K562 (cell line): Measurements from ENCODE around the gene CFAP44. TPM values are rescaled to one million over a fixed set of nuclear protein-coding genes. Genes with fewer than 3 reads are reported as not detected.

Experiments
- CHD2 ChIP-seq: IDR thresholded peaks from 2 replicates; pipeline ENCODE4 v1.6.1; 2011; ENCODE audit warnings: low read depth, low read length
- EP300 ChIP-seq: IDR thresholded peaks from 2 replicates; pipeline ENCODE4 v1.6.1; 2012; ENCODE audit warnings: low read length, improper control_type of control experiment
- MCM7 ChIP-seq, 2 experiments: fragments of 450-650 bp; IDR thresholded peaks; 2 replicates each; pipeline ENCODE4 v1.6.1; 2016 to 2018
- NUFIP1 ChIP-seq: fragments of 450-650 bp; IDR thresholded peaks from 2 replicates; pipeline ENCODE4 v1.6.1; 2018; ENCODE audit not compliant: partially characterized antibody
- OTX1 ChIP-seq: fragments of 450-650 bp; formaldehyde crosslinking; IDR thresholded peaks from 2 replicates; pipeline ENCODE4 v1.4.0; 2022; ENCODE audit warnings: mild to moderate bottlenecking
- RBM14 ChIP-seq: fragments of 200-400 bp; formaldehyde crosslinking; IDR thresholded peaks from 2 replicates; pipeline ENCODE4 v1.6.1; 2018; ENCODE audit warnings: low read depth, mild to moderate bottlenecking, low read length, moderate library complexity, borderline replicate concordance; ENCODE audit not compliant: insufficient read depth
- STAG1 ChIP-seq: sonication (generic); formaldehyde crosslinking; IDR thresholded peaks from 2 replicates; pipeline ENCODE4 v1.5.0; 2020; ENCODE audit warnings: missing genetic modification reagents, borderline replicate concordance
- ZNF586 ChIP-seq: fragments of 450-650 bp; formaldehyde crosslinking; conservative IDR thresholded peaks from 2 replicates; pipeline ENCODE4 v1.4.0; 2020; ENCODE audit warnings: mild to moderate bottlenecking, moderate library complexity
- polyA plus RNA-seq, 8 experiments: library from polyadenylated mRNA; depleted of rRNA in 4 of 8; stranded (reverse) in 5 of 8; unstranded in 3 of 8; fragments of >200 nt; fragmentation: Nextera tagmentation in 2 of 8; fragmentation: Illumina TruSeq in 1 of 8; extraction: Ambion mirVana in 2 of 8; extraction: Trizol in 1 of 8; gene quantifications; 2 replicates each; pipeline versions ENCODE4 v1.2.1 to v1.2.3, GENCODE V29; 2011 to 2014; ENCODE audit warnings: inconsistent platforms in 1 of 8, missing spikeins in 1 of 8
- total RNA-seq, 7 experiments: library from RNA; depleted of rRNA in 6 of 7; stranded (reverse); fragments of >200 nt in 6 of 7; fragmentation: Illumina TruSeq in 2 of 7; extraction: Trizol in 2 of 7; gene quantifications; 2 replicates each; pipeline versions ENCODE4 v1.2.1 to v1.2.3, GENCODE V29; 2011 to 2021; ENCODE audit warnings: low replicate concordance in 1 of 7
- TF ChIP-seq, protein P1 (sequence below): sonication (generic); formaldehyde crosslinking; IDR thresholded peaks from 2 replicates; pipeline ENCODE4 v1.8.0; 2022; ENCODE audit warnings: mild to moderate bottlenecking, missing genetic modification reagents
- TF ChIP-seq, protein P2 (sequence below): fragments of 250-450 bp; sonication (Bioruptor Pico); IDR thresholded peaks from 2 replicates; pipeline ENCODE4 v1.8.0; 2021; ENCODE audit warnings: moderate library complexity, mild to moderate bottlenecking, inconsistent platforms

The CFAP44 gene
- total and polyA plus RNA-seq, 9 of the 15 experiments (the other 6 are each of a cell fraction or from before 2014, with no cell fraction given), result 0.29 to 2.4 (median 1.1) TPM

DNA sequence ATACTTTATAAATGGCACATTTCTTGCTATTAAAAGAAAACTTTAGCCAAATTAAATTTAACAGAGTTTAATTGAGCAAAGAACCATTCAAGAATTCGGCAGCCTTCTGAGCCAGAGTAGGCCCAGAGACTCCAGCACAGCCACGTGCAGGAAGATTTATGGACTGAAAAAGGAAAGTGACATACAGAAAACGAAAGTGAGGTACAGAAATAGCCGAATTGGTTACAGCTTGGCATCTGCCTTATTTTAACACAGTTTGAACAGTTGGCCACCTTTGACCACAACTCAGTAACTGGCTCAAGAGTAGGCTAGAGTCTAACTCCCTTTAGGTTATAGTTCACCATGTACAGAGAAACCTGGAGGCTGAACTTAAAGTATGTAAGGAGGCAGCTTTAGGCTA is 17.6 kb downstream of the CFAP44 start (continued):
- TF ChIP-seq ZNF586 (CRISPR knock-in tag) (no peak), OTX1 (CRISPR knock-in tag) (no peak), NUFIP1 (no peak), STAG1 (no peak), CHD2 (no peak), RBM14 (no peak), MCM7 (IDR thresholded peaks at IDR 0.05) (no peak), EP300 (no peak)
- TF ChIP-seq, protein P1, sequence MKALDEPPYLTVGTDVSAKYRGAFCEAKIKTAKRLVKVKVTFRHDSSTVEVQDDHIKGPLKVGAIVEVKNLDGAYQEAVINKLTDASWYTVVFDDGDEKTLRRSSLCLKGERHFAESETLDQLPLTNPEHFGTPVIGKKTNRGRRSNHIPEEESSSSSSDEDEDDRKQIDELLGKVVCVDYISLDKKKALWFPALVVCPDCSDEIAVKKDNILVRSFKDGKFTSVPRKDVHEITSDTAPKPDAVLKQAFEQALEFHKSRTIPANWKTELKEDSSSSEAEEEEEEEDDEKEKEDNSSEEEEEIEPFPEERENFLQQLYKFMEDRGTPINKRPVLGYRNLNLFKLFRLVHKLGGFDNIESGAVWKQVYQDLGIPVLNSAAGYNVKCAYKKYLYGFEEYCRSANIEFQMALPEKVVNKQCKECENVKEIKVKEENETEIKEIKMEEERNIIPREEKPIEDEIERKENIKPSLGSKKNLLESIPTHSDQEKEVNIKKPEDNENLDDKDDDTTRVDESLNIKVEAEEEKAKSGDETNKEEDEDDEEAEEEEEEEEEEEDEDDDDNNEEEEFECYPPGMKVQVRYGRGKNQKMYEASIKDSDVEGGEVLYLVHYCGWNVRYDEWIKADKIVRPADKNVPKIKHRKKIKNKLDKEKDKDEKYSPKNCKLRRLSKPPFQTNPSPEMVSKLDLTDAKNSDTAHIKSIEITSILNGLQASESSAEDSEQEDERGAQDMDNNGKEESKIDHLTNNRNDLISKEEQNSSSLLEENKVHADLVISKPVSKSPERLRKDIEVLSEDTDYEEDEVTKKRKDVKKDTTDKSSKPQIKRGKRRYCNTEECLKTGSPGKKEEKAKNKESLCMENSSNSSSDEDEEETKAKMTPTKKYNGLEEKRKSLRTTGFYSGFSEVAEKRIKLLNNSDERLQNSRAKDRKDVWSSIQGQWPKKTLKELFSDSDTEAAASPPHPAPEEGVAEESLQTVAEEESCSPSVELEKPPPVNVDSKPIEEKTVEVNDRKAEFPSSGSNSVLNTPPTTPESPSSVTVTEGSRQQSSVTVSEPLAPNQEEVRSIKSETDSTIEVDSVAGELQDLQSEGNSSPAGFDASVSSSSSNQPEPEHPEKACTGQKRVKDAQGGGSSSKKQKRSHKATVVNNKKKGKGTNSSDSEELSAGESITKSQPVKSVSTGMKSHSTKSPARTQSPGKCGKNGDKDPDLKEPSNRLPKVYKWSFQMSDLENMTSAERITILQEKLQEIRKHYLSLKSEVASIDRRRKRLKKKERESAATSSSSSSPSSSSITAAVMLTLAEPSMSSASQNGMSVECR, result no peak
- TF ChIP-seq, protein P2, sequence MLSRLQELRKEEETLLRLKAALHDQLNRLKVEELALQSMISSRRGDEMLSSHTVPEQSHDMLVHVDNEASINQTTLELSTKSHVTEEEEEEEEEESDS (CRISPR knock-in tag), result no peak
